SK-N-MC (cell line): ENCODE measurements around the gene PYM1.

Experiments
- EZH2 ChIP-seq: fragments of 200-600 bp; sonication (generic); IDR thresholded peaks from one replicate; pipeline ENCODE4 v1.6.1; 2017; ENCODE audit warnings: antibody characterized with exemption
- POLR2AphosphoS5 ChIP-seq: IDR thresholded peaks from 2 replicates; pipeline ENCODE4 v1.6.1; 2012; ENCODE audit warnings: mild to moderate bottlenecking, low read depth, low read length, borderline replicate concordance

- TF ChIP-seq EZH2 (no peak), POLR2AphosphoS5 (no peak)
Observed at GRCh38 chr12:55935738-55936151, 8.1 kb upstream of the PYM1 start.
